Measurements from ENCODE around the gene MAMDC2.

DNA sequence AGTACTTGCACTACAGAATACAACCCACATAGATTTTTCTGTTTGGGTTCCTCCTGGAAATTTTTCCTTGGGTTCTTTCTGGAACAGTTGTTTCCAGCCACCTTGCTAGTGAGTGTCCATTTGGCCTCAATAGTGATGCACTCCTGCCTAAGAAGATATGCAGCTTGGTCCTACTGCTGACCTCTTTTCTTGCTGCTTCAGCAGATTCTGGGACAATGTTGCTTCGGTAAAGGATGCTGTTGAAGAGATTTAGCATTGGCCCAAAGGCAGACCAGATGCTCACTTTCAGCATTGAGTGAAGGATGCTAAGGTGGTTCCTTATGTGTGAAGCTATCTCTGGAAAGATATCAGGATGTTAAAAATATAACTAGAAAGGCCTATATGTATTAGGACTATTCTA is 128.9 kb downstream of the MAMDC2 start:
- TF ChIP-seq, protein P1, sequence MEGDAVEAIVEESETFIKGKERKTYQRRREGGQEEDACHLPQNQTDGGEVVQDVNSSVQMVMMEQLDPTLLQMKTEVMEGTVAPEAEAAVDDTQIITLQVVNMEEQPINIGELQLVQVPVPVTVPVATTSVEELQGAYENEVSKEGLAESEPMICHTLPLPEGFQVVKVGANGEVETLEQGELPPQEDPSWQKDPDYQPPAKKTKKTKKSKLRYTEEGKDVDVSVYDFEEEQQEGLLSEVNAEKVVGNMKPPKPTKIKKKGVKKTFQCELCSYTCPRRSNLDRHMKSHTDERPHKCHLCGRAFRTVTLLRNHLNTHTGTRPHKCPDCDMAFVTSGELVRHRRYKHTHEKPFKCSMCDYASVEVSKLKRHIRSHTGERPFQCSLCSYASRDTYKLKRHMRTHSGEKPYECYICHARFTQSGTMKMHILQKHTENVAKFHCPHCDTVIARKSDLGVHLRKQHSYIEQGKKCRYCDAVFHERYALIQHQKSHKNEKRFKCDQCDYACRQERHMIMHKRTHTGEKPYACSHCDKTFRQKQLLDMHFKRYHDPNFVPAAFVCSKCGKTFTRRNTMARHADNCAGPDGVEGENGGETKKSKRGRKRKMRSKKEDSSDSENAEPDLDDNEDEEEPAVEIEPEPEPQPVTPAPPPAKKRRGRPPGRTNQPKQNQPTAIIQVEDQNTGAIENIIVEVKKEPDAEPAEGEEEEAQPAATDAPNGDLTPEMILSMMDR (IDR thresholded peaks at IDR 0.05), result no peak
- TF ChIP-seq EP300 (IDR thresholded peaks at IDR 0.05) (no peak), POLR2AphosphoS5 (IDR thresholded peaks at IDR 0.05) (no peak)
